HG02759 (cell line): ENCODE results near the gene SUMO2.
"Not testable (repeated sequence)": the region's sequence is repeated elsewhere in the genome, so short reads cannot be mapped to it uniquely, and the experiment has no call there.

Experiments
- ATAC-seq: cut with Tn5 transposase; IDR thresholded peaks from one replicate; pipeline ENCODE4 v1.9.1; 2021; ENCODE audit warnings: mild to moderate bottlenecking, moderate library complexity; ENCODE audit not compliant: unreplicated experiment

The SUMO2 gene

GRCh38 chr17:75146592-75146991 is 36.2 kb downstream of the SUMO2 start:
- ATAC-seq = no peak

- no peak for ATAC-seq
These were observed 37.8 kb downstream of the SUMO2 start for GRCh38 chr17:75144816-75145512.

GRCh38 chr17:75142236-75142971 is 40.4 kb downstream of the SUMO2 start:
- no peak for ATAC-seq

GRCh38 chr17:75138519-75138918 is 44.2 kb downstream of the SUMO2 start:
- ATAC-seq = no peak

- not testable (repeated sequence) for ATAC-seq
These were observed 45.0 kb downstream of the SUMO2 start for GRCh38 chr17:75137762-75138161.

DNA sequence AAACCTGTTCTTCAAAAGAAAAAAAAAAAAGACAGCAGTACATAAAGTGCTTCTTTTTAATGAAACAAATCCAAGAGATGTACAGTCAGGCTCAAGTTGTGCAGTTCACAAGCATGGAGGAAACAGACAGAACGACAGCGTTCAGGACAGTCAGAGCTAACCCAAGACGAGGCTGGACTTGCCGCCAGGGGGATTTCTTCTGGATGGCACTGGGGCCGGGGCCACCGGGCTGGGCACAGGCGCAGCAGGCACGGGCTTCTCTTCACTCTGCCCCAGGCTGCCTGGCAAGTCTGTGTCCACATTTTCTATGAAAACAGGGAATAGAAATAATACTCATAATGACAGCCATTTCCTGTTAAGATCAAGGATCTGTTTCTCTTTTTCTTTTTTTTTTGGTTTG is 46.8 kb downstream of the SUMO2 start:
- no peak for ATAC-seq

DNA sequence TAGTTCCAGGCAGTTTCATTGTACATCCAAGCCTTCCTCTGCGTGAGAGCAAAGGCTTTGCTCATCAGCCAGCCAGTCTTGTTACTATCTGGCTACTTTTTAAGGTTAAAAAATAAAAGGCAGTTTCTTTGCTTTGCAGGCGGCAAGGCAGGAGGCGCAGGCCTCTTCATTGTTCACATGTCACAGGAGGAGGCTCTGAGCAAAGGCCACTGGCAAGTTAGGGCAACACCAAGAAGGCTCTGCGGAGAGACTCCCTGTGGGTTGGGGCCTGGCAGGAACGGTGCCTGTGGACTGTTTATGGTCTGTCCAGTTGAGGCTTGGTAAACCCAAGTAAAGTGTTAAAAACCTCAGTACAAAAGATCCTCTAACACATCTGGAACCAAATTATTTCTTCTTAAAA is 47.3 kb downstream of the SUMO2 start:
- ATAC-seq = no peak

GRCh38 chr17:75133607-75134347 is 49.0 kb downstream of the SUMO2 start:
- ATAC-seq = not testable (repeated sequence)

DNA sequence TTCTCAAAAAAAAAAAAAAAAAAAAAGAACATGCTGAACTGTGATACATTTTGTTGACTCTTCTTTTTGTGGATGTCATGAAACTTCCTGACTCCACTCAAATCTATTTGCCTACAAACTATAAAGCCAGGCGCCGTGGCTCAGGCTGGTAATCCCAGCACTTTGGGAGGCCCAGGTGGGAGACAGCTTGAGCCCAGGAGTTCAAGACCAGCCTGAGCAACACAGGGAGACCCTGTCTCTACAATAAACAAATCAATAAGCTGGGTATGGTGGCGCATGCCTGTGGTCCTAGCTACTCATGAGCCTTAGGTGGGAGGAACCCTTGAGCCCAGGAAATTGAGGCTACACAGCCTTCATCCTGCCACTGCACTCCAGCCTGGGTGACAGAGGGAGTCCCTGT is 49.8 kb downstream of the SUMO2 start:
- no peak for ATAC-seq

DNA sequence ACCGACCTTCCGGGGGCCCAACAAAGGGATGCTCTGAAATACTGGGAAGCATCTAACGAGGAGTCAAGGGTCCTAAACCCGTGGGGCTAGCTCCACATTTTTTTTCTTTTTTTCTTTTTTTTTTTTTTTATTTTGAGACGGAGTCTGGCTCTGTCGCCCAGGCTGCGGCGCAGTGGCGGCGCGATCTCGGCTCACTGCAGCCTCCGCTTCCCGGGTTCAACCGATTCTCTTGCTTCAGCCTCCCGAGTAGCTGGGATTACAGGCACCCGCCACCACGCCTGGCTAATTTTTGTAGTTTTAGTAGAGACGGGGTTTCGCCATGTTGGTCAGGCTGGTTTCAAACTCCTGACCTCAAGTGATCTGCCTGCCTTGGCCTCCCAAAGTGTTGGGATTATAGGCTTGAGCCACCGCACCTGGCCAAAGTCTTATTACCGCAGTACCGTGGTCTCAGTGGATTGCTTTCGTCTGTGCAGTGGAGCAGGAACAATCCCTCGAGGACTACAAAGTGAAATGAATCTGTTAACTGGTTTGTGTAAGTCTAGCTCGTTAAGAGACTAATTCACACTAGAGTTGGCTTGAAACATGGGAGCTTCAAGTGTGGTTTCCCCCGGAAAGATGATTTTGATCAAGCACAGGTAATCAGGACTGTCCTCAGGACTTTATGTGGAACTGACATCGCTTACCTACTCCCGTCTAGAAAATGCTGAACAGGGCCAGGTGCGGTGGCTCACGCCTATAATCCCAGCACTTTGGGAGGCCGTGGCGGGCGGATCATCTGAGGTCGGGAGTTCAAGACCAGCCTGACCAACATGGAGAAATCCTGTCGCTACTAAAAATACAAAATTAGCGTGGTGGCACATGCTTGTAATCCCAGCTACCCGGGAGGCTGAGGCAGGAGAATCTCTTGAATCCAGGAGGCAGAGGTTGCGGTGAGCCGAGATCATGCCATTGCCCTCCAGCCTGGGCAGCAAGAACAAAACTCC is 50.5 kb downstream of the SUMO2 start:
- not testable (repeated sequence) for ATAC-seq

DNA sequence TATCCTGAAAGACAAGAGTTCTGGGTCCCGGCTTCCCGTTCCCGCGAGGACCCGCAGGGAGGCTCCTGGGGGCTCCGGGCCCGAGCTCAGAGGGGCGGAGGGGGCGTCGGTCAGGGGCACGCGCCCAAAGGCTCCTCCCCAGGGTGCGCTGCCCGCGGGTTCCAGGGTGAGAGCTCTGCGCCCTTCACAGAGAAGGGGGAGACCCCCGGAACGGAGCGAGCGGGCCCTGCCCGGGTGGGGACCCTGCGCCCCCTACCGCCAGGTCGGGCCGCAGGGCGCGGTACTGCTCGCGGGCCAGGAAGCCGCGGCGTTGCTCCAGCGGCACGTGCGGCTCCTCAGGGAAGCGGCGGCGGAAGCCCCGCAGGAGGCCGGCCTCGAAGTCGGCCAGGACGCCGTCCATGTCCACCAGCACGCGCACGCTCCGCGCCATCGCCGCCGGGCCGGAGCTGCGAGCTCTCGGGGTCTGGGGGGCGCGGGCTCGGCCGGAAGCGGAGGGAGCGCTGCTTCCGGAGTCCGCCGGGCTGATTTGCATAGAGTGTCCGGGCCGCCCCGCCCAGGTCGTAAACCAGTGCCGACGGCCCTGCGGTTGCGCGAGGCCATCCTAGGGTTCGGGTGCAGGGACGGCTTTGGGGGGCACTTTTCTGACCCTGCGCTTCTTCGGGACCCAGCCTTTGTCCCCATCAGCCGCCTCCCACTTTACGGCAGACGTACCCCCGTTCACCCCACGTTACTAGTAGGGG is 51.3 kb downstream of the SUMO2 start, which contains the start of gene NT5C:
Gene NT5C (minus strand): TSS at position 465 of the 740 bp plus-strand sequence. CDS start 35 bp downstream, at position 430.
- peak; percentile 90 for ATAC-seq

- peak; percentile 13 for ATAC-seq
These were observed 52.0 kb downstream of the SUMO2 start for GRCh38 chr17:75130632-75131277.

GRCh38 chr17:75130059-75130631 is 52.6 kb downstream of the SUMO2 start:
- ATAC-seq = no peak

DNA sequence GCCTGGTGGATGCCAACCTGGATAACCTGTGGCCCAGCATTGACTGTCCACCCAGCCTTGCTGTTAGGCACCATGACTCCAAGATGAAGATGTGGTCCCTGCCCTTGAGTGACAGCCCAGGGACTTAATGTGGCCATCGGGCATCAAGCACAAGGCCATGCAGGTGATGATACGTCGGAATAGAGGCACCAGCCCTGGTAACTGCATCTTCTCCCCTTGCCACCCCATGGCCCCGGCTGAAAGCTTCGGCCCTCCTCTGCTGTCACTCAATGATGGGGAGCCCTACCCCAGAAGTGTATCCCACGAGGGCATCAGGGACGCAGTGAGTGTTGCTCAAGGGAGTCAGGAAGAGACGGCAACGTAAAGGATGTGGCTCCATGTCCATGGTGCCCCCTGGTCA is 53.2 kb downstream of the SUMO2 start:
- no peak for ATAC-seq

- no peak for ATAC-seq
These were observed 53.9 kb downstream of the SUMO2 start for GRCh38 chr17:75128694-75129505.

GRCh38 chr17:75127936-75128335 is 54.8 kb downstream of the SUMO2 start:
- not testable (repeated sequence) for ATAC-seq

DNA sequence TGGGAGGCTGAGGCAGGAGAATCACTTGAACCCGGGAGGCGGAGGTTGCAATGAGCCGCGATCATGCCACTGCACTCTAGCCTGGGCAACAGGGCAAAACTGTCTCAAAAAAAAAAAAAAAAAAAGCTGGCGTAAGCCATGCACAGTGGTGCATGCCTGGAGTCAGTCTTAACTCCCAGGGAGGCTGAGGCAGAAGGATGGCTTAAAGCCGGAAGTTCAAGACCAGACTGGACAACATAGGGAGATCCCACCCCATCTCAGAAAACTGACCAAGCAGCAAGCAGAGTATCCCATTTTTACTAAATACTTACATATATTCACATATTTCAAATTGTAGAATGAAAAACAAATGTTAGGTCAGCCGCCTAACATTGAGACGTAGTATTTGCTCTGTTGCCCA is 55.8 kb downstream of the SUMO2 start:
- ATAC-seq = no peak

DNA sequence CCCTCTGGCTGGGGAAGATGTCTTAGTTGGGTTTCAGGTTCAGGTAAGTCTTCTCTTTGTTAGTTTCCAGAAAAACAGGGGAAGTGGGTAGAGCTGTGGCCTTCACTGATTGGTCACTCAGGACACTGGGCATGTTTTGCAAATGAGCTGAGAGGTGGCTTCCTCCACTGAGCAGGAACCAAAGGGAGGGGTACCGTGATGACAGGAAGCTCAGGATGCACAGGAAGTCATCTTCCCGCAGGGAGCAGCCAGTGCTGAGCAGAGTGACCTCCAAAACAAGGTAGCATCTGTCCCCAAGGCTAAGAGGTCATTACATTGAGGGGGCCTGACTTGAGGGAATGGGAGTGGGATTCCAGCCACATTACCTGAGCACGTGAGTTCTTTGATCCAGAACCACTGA is 56.8 kb downstream of the SUMO2 start:
- no peak for ATAC-seq
